GM12865 (cell line): Measurements from ENCODE around the gene OTOF.

Experiments used
- DNase-seq: peaks from one replicate; pipeline ENCODE4 v3.0.0; 2010; ENCODE audit warnings: low read depth
- H3K4me3 ChIP-seq: 2 replicates; pipeline ENCODE4 v1.5.1; 2011; ENCODE audit warnings: mild to moderate bottlenecking, low read depth, low read length, control low read depth
- TF ChIP-seq, protein P1 (sequence below): IDR thresholded peaks from 2 replicates; pipeline ENCODE4 v1.5.1; 2011; ENCODE audit warnings: low read length, control low read depth, low read depth, inconsistent platforms; ENCODE audit not compliant: insufficient read depth; ENCODE audit errors: missing control alignments

The OTOF gene

GRCh38 chr2:26438926-26439325 lies 39.0 kb downstream of the OTOF start:
- TF ChIP-seq, protein P1, sequence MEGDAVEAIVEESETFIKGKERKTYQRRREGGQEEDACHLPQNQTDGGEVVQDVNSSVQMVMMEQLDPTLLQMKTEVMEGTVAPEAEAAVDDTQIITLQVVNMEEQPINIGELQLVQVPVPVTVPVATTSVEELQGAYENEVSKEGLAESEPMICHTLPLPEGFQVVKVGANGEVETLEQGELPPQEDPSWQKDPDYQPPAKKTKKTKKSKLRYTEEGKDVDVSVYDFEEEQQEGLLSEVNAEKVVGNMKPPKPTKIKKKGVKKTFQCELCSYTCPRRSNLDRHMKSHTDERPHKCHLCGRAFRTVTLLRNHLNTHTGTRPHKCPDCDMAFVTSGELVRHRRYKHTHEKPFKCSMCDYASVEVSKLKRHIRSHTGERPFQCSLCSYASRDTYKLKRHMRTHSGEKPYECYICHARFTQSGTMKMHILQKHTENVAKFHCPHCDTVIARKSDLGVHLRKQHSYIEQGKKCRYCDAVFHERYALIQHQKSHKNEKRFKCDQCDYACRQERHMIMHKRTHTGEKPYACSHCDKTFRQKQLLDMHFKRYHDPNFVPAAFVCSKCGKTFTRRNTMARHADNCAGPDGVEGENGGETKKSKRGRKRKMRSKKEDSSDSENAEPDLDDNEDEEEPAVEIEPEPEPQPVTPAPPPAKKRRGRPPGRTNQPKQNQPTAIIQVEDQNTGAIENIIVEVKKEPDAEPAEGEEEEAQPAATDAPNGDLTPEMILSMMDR = no peak
- DNase-seq = no peak
- no peak overlapping the region for H3K4me3 ChIP-seq

GRCh38 chr2:26438526-26438925 lies 39.4 kb downstream of the OTOF start:
- TF ChIP-seq, protein P1 = no peak
- no peak overlapping the region for H3K4me3 ChIP-seq
- DNase-seq = no peak

- no peak overlapping the region for H3K4me3 ChIP-seq
- TF ChIP-seq, protein P1 = no peak
- DNase-seq = no peak
These were observed 42.8 kb downstream of the OTOF start for GRCh38 chr2:26435106-26435505.

GRCh38 chr2:26432859-26433258 lies 45.1 kb downstream of the OTOF start:
- DNase-seq = no peak
- no peak overlapping the region for H3K4me3 ChIP-seq
- TF ChIP-seq, protein P1 = no peak

GRCh38 chr2:26432363-26432762 lies 45.6 kb downstream of the OTOF start:
- H3K4me3 ChIP-seq = no peak overlapping the region
- no peak for DNase-seq
- TF ChIP-seq, protein P1 = no peak

- H3K4me3 ChIP-seq = no peak overlapping the region
- DNase-seq = no peak
- TF ChIP-seq, protein P1 = no peak
These were observed 47.1 kb downstream of the OTOF start for GRCh38 chr2:26430826-26431225.

DNA sequence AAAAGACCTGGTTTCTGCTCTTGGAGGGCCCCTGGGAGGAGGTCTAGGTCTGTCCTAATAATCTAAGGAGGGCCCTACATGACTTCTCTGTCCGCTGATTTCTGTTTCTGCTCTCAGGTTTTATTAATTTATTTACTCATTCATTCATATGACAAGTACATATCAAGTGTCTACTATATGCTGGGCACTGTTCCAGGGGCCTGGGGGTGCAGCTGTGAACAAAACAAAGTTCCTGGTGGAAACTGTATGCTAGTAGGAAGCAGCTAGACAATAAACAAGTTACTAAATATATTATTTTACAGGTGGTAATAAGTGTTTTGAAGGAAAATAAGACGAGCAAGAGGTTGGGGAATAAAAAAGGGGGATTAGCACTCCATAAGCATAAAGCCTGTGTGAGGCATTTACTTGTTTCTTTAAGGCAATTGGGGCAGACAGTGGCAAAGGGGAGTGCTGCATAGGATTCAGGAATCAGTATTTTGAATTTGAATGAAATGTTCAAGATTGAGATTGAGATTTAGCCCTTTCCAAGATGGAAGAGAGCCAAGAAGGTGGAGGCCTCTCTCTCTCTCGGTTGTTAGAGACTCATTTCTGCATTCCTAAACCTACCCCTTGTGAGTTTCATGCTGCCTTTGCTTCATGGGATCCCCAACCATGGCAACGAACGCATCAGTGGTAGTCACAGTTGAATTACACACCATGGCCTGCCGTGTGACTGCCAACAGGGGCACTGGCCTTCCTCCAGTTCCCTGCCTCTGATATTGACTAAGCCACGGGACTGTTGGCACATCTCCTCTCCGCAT lies 47.9 kb downstream of the OTOF start:
- H3K4me3 ChIP-seq = no peak overlapping the region
- no peak for DNase-seq
- TF ChIP-seq, protein P1 = no peak
